Neural progenitor cell (in vitro differentiated cells): ENCODE data around the gene CCKAR. TPM values are rescaled to one million over a fixed set of nuclear protein-coding genes. Genes with fewer than 3 reads are reported as not detected.

Experiments
- DNase-seq: peaks from one replicate; pipeline ENCODE4 v3.0.0-alpha.2; 2016; ENCODE audit warnings: low spot score
- H2AFZ ChIP-seq: fragments of 200-600 bp; sonication (generic); replicated peaks from 2 replicates; pipeline ENCODE4 v1.6.1; 2016; ENCODE audit warnings: antibody characterized with exemption
- H3F3A ChIP-seq: fragments of 200-600 bp; sonication (generic); 2 replicates; pipeline ENCODE4 v1.6.1; 2016; ENCODE audit warnings: antibody characterized with exemption, low read depth
- H3K27ac ChIP-seq: fragments of 200-600 bp; sonication (generic); 2 replicates; pipeline ENCODE4 v1.5.1; 2016; ENCODE audit warnings: mild to moderate bottlenecking
- H3K27me3 ChIP-seq: fragments of 200-600 bp; sonication (generic); 2 replicates; pipeline ENCODE4 v1.6.1; 2016; ENCODE audit warnings: mild to moderate bottlenecking, moderate library complexity
- H3K36me3 ChIP-seq: fragments of 200-600 bp; sonication (generic); 2 replicates; pipeline ENCODE4 v1.5.1; 2016
- H3K4me1 ChIP-seq: fragments of 200-600 bp; sonication (generic); 2 replicates; pipeline ENCODE4 v1.6.1; 2016; ENCODE audit warnings: mixed run types
- H3K4me2 ChIP-seq: fragments of 200-600 bp; sonication (generic); 2 replicates; pipeline ENCODE4 v1.6.1; 2016
- H3K4me3 ChIP-seq: fragments of 200-600 bp; sonication (generic); 2 replicates; pipeline ENCODE4 v1.5.1; 2016
- H3K79me2 ChIP-seq: fragments of 200-600 bp; sonication (generic); 2 replicates; pipeline ENCODE4 v1.6.1; 2016; ENCODE audit warnings: low read depth
- H3K9ac ChIP-seq: fragments of 200-600 bp; sonication (generic); 2 replicates; pipeline ENCODE4 v1.6.1; 2016
- H3K9me3 ChIP-seq: fragments of 200-600 bp; sonication (generic); 2 replicates; pipeline ENCODE4 v1.5.1; 2016; ENCODE audit warnings: low read depth
- H4K20me1 ChIP-seq: fragments of 200-600 bp; sonication (generic); 2 replicates; pipeline ENCODE4 v1.6.1; 2016; ENCODE audit warnings: low read depth
- H3K27ac Mint-ChIP-seq: 3 replicates; pipeline ENCODE4 v1.8.0; 2021; ENCODE audit warnings: mixed read lengths
- H3K27me3 Mint-ChIP-seq: 2 replicates; pipeline ENCODE4 v1.8.0; 2022; ENCODE audit warnings: low read depth, mild to moderate bottlenecking, inconsistent platforms, moderate library complexity, mixed read lengths; ENCODE audit not compliant: insufficient read depth
- H3K36me3 Mint-ChIP-seq: 3 replicates; pipeline ENCODE4 v1.8.0; 2021; ENCODE audit warnings: mixed read lengths
- H3K4me1 Mint-ChIP-seq: 3 replicates; pipeline ENCODE4 v1.8.0; 2021; ENCODE audit warnings: mixed read lengths
- H3K4me3 Mint-ChIP-seq: 3 replicates; pipeline ENCODE4 v1.8.0; 2021; ENCODE audit warnings: mild to moderate bottlenecking, moderate library complexity, mixed read lengths
- H3K9me3 Mint-ChIP-seq: 3 replicates; pipeline ENCODE4 v1.8.0; 2020; ENCODE audit warnings: mixed read lengths
- EZH2 ChIP-seq: fragments of 200-600 bp; sonication (generic); IDR thresholded peaks from 2 replicates; pipeline ENCODE4 v1.6.1; 2017; ENCODE audit warnings: antibody characterized with exemption, mild to moderate bottlenecking, moderate library complexity
- EZH2phosphoT487 ChIP-seq: fragments of 200-600 bp; sonication (generic); IDR thresholded peaks from 2 replicates; pipeline ENCODE4 v1.6.1; 2017; ENCODE audit warnings: antibody characterized with exemption
- total RNA-seq: library from RNA; depleted of rRNA; stranded (reverse); fragments of >200 nt; gene quantifications from 2 replicates; pipeline ENCODE4 v1.2.3, GENCODE V29; 2015; ENCODE audit warnings: low replicate concordance
- TF ChIP-seq, protein P1 (sequence below): fragments of 200-600 bp; sonication (generic); IDR thresholded peaks from 2 replicates; pipeline ENCODE4 v1.5.1; 2017; ENCODE audit warnings: antibody characterized with exemption, mild to moderate bottlenecking

Gene CCKAR
- total RNA-seq, 1 donor from 2014 or later: not detected

GRCh38 chr4:26468977-26469376 is 21.3 kb downstream of the CCKAR start:
- Histone ChIP-seq H3K4me3 (no peak overlapping the region), H3K9me3 (no peaks in the 10 kb centered on the region), H3K79me2 (no peaks in the 10 kb centered on the region), H3K4me1 (no peaks in the 10 kb centered on the region), H3K27ac (no peak overlapping the region), H3F3A (no peaks in the 10 kb centered on the region), H3K36me3 (no peaks in the 10 kb centered on the region), H3K27me3 (no peaks in the 10 kb centered on the region), H3K4me2 (no peak overlapping the region), H4K20me1 (no peaks in the 10 kb centered on the region), H2AFZ (no peak overlapping the region), H3K9ac (no peak overlapping the region)
- H3K9me3 Mint-ChIP-seq: peaks cover 3% of the 10 kb centered on the region
- H3K27me3 Mint-ChIP-seq: peaks cover 3% of the 10 kb centered on the region
- H3K4me3 Mint-ChIP-seq: no peak overlapping the region
- DNase-seq: no peak
- TF ChIP-seq EZH2 (no peak), EZH2phosphoT487 (no peak)
- TF ChIP-seq, protein P1, sequence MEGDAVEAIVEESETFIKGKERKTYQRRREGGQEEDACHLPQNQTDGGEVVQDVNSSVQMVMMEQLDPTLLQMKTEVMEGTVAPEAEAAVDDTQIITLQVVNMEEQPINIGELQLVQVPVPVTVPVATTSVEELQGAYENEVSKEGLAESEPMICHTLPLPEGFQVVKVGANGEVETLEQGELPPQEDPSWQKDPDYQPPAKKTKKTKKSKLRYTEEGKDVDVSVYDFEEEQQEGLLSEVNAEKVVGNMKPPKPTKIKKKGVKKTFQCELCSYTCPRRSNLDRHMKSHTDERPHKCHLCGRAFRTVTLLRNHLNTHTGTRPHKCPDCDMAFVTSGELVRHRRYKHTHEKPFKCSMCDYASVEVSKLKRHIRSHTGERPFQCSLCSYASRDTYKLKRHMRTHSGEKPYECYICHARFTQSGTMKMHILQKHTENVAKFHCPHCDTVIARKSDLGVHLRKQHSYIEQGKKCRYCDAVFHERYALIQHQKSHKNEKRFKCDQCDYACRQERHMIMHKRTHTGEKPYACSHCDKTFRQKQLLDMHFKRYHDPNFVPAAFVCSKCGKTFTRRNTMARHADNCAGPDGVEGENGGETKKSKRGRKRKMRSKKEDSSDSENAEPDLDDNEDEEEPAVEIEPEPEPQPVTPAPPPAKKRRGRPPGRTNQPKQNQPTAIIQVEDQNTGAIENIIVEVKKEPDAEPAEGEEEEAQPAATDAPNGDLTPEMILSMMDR: no peak
- H3K27ac Mint-ChIP-seq: no peak overlapping the region
- no peaks in the 10 kb centered on the region for H3K4me1 Mint-ChIP-seq
- peaks cover 3% of the 10 kb centered on the region for H3K36me3 Mint-ChIP-seq

DNA sequence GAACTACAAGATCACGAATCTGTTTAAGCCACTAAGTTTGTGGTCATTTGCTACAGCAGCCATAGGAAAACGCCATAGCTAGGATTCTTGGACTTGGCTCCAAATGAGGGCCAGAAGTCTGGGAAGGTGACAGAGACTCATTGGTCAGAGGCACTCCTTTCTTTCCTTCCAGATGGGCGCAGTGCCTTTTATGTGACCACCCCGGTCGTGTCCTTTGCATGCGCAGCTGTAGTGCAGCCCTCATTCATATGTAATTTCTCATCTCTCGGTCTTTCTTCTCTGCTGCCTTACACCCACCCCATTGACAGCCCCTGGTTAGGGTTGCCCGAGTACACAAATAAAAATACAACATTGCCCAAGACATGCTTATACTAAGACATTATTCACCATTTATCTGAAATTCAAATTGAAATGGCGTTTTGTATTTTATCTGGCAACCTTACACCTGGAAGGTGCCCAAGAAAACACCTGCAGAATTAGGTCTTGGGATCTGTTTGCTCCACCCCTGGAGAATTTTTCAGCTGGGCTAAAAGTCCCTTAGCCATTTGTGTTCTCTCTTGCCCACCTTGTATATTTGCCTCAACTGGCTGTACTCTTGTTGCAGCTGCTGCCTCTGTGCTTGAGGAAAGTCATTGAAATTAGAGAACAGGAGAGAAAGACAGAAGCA is 21.9 kb downstream of the CCKAR start:
- H4K20me1 ChIP-seq: no peaks in the 10 kb centered on the region
- H3K4me2 ChIP-seq: no peak overlapping the region
- TF ChIP-seq EZH2 (no peak), EZH2phosphoT487 (no peak)
- TF ChIP-seq, protein P1: no peak
- H3K27me3 ChIP-seq: no peaks in the 10 kb centered on the region
- peaks cover 3% of the 10 kb centered on the region for H3K36me3 Mint-ChIP-seq
- no peaks in the 10 kb centered on the region for H3K36me3 ChIP-seq
- H3K79me2 ChIP-seq: no peaks in the 10 kb centered on the region
- no peak overlapping the region for H3K9ac ChIP-seq
- no peak overlapping the region for H3K4me3 Mint-ChIP-seq
- no peak overlapping the region for H3K27ac ChIP-seq
- H3K27ac Mint-ChIP-seq: no peak overlapping the region
- H3K4me3 ChIP-seq: no peak overlapping the region
- no peaks in the 10 kb centered on the region for H3K4me1 Mint-ChIP-seq
- no peaks in the 10 kb centered on the region for H3F3A ChIP-seq
- DNase-seq: no peak
- no peaks in the 10 kb centered on the region for H3K4me1 ChIP-seq
- H3K9me3 Mint-ChIP-seq: peaks cover 3% of the 10 kb centered on the region
- H3K27me3 Mint-ChIP-seq: peaks cover 3% of the 10 kb centered on the region
- H2AFZ ChIP-seq: no peak overlapping the region
- H3K9me3 ChIP-seq: no peaks in the 10 kb centered on the region

- H3K9ac ChIP-seq: no peak overlapping the region
- H3K4me3 Mint-ChIP-seq: no peak overlapping the region
- no peak overlapping the region for H2AFZ ChIP-seq
Measured at GRCh38 chr4:26467724-26468123, 22.6 kb downstream of the CCKAR start.

More at GRCh38 chr4:26467724-26468123, 22.6 kb downstream of the CCKAR start:
- no peaks in the 10 kb centered on the region for H3K9me3 ChIP-seq
- H3K36me3 ChIP-seq: no peaks in the 10 kb centered on the region
- DNase-seq: no peak
- H4K20me1 ChIP-seq: no peaks in the 10 kb centered on the region
- no peak overlapping the region for H3K4me2 ChIP-seq
- no peaks in the 10 kb centered on the region for H3F3A ChIP-seq
- TF ChIP-seq EZH2: no peak
- TF ChIP-seq, protein P1: no peak
- no peak for TF ChIP-seq EZH2phosphoT487
- Mint-ChIP-seq H3K4me1 (no peaks in the 10 kb centered on the region), H3K9me3 (peaks cover 3% of the 10 kb centered on the region), H3K27ac (no peak overlapping the region), H3K27me3 (peaks cover 3% of the 10 kb centered on the region), H3K36me3 (peaks cover 3% of the 10 kb centered on the region)
- H3K4me1 ChIP-seq: no peaks in the 10 kb centered on the region
- no peaks in the 10 kb centered on the region for H3K27me3 ChIP-seq
- no peak overlapping the region for H3K27ac ChIP-seq
- H3K4me3 ChIP-seq: no peak overlapping the region
- no peaks in the 10 kb centered on the region for H3K79me2 ChIP-seq
